CD14-positive monocyte (primary cell): Measurements from ENCODE around the gene LMAN1. TPM values are rescaled to one million over a fixed set of nuclear protein-coding genes. Genes with fewer than 3 reads are reported as not detected.

Experiments
- DNase-seq, 3 donors: peaks; one replicate each; pipeline ENCODE4 v3.0.0-alpha.2; 2011 to 2022
- H2AFZ ChIP-seq: 2 replicates; pipeline ENCODE4 v1.6.0; 2012; ENCODE audit warnings: mild to moderate bottlenecking, low read depth, low read length, inconsistent platforms; ENCODE audit not compliant: insufficient read depth, poor library complexity, severe bottlenecking
- H3K27ac ChIP-seq, 2 donors: 1 replicate in 1 of 2; 2 replicates in 1 of 2; pipeline ENCODE4 v1.5.1; 2012 to 2013; ENCODE audit warnings: low read length in 2 of 2, control low read depth in 1 of 2, inconsistent platforms in 1 of 2, low read depth in 1 of 2, mild to moderate bottlenecking in 1 of 2
- H3K27me3 ChIP-seq, 2 donors: one replicate each; pipeline versions ENCODE4 v1.6.0 to v1.6.1; 2011 to 2013; ENCODE audit warnings: low read length in 2 of 2; ENCODE audit not compliant: control insufficient read depth in 2 of 2, insufficient read depth in 2 of 2
- H3K36me3 ChIP-seq, 2 donors: replicated peaks in 1 of 2; 1 replicate in 1 of 2; 2 replicates in 1 of 2; pipeline versions ENCODE4 v1.5.1 to v1.6.1; 2012 to 2013; ENCODE audit warnings: low read length in 2 of 2, control low read depth in 1 of 2, inconsistent platforms in 1 of 2, mild to moderate bottlenecking in 1 of 2; ENCODE audit not compliant: insufficient read depth in 2 of 2, control insufficient read depth in 1 of 2
- H3K4me1 ChIP-seq, 2 donors: 1 replicate in 1 of 2; 2 replicates in 1 of 2; pipeline versions ENCODE4 v1.5.1 to v1.6.1; 2012 to 2013; ENCODE audit warnings: low read length in 2 of 2, control low read depth in 1 of 2, inconsistent platforms in 1 of 2, mild to moderate bottlenecking in 1 of 2, moderate library complexity in 1 of 2; ENCODE audit not compliant: insufficient read depth in 2 of 2, control insufficient read depth in 1 of 2
- H3K4me2 ChIP-seq: replicated peaks from 2 replicates; pipeline ENCODE3; 2012; ENCODE audit warnings: low read length, moderate library complexity, mild to moderate bottlenecking; ENCODE audit not compliant: poor library complexity, severe bottlenecking; ENCODE audit errors: extremely low read depth
- H3K4me3 ChIP-seq, 3 experiments: fragments of 200-600 bp in 1 of 3; sonication (generic) in 1 of 3; replicated peaks in 1 of 3; 1 replicate in 2 of 3; 2 replicates in 1 of 3; pipeline ENCODE4 v1.5.1; 2011 to 2013; ENCODE audit warnings: low read length in 3 of 3, mild to moderate bottlenecking in 3 of 3, control low read depth in 2 of 3, low read depth in 2 of 3, inconsistent platforms in 1 of 3, moderate library complexity in 1 of 3
- H3K79me2 ChIP-seq: 2 replicates; pipeline ENCODE4 v1.6.0; 2012; ENCODE audit warnings: mild to moderate bottlenecking, control low read depth, inconsistent platforms, low read length, moderate library complexity; ENCODE audit not compliant: insufficient read depth
- H3K9ac ChIP-seq: 2 replicates; pipeline ENCODE4 v1.6.0; 2017; ENCODE audit warnings: low read length, mild to moderate bottlenecking; ENCODE audit not compliant: insufficient read depth, poor library complexity, severe bottlenecking
- H3K9me3 ChIP-seq, 2 donors: replicated peaks in 1 of 2; 1 replicate in 1 of 2; 2 replicates in 1 of 2; pipeline versions ENCODE4 v1.5.1 to v1.6.1; 2012 to 2013; ENCODE audit warnings: low read length in 2 of 2, control low read depth in 1 of 2; ENCODE audit not compliant: control insufficient read depth in 1 of 2, insufficient read depth in 1 of 2
- H4K20me1 ChIP-seq: 2 replicates; pipeline ENCODE4 v1.6.0; 2012; ENCODE audit warnings: mild to moderate bottlenecking, low read length, control low read depth, moderate library complexity; ENCODE audit not compliant: insufficient read depth
- H3K27ac Mint-ChIP-seq, 7 donors: one replicate each; pipeline ENCODE4 v1.8.0; 2020; ENCODE audit warnings: mild to moderate bottlenecking in 7 of 7, mixed read lengths in 7 of 7, moderate library complexity in 6 of 7, inconsistent platforms in 2 of 7
- H3K27me3 Mint-ChIP-seq, 3 donors: one replicate each; pipeline ENCODE4 v1.8.0; 2021 to 2022; ENCODE audit warnings: low read depth in 3 of 3, mild to moderate bottlenecking in 3 of 3, mixed read lengths in 3 of 3, moderate library complexity in 3 of 3, inconsistent platforms in 1 of 3
- H3K36me3 Mint-ChIP-seq, 2 donors: one replicate each; pipeline ENCODE4 v1.8.0; 2020; ENCODE audit warnings: mixed read lengths in 2 of 2, inconsistent platforms in 1 of 2, mild to moderate bottlenecking in 1 of 2
- H3K4me1 Mint-ChIP-seq: one replicate; pipeline ENCODE4 v1.8.0; 2020; ENCODE audit warnings: mild to moderate bottlenecking, mixed read lengths
- H3K4me3 Mint-ChIP-seq, 2 donors: one replicate each; pipeline ENCODE4 v1.8.0; 2020; ENCODE audit warnings: mild to moderate bottlenecking in 2 of 2, mixed read lengths in 2 of 2, moderate library complexity in 1 of 2
- H3K9me3 Mint-ChIP-seq, 7 donors: one replicate each; pipeline ENCODE4 v1.8.0; 2020 to 2022; ENCODE audit warnings: mixed read lengths in 7 of 7, mild to moderate bottlenecking in 6 of 7, moderate library complexity in 6 of 7, inconsistent platforms in 2 of 7
- WGBS: methylation state at CpG from one replicate; pipeline ENCODE4 v1.1.5; 2013; ENCODE audit warnings: missing lambda C conversion rate; ENCODE audit not compliant: insufficient coverage; 5-methylcytosine and 5-hydroxymethylcytosine counted together
- intact Hi-C, 2 donors: fragments of 100-400 bp; cut with micrococcal nuclease; formaldehyde crosslinking; loops; one replicate each; pipeline versions ENCODE4 v1.15.0 to v1.15.1; 2023
- polyA plus RNA-seq, 3 donors: library from polyadenylated mRNA; depleted of rRNA in 1 of 3; unstranded in 2 of 3; stranded (reverse) in 1 of 3; fragments of 300-500 nt in 2 of 3; fragments of >200 nt in 1 of 3; fragmentation: Illumina TruSeq in 2 of 3; gene quantifications; 1 replicate in 2 of 3; 2 replicates in 1 of 3; pipeline ENCODE4 v1.2.3, GENCODE V29; 2012 to 2021
- TF ChIP-seq, protein P1 (sequence below): fragments of 200-600 bp; IDR thresholded peaks from one replicate; pipeline ENCODE4 v1.8.0; 2022; ENCODE audit warnings: antibody characterized with exemption, mild to moderate bottlenecking

LMAN1 gene
- polyA plus RNA-seq, 3 donors, result 4.7 to 10.9 (median 7.6) TPM

DNA sequence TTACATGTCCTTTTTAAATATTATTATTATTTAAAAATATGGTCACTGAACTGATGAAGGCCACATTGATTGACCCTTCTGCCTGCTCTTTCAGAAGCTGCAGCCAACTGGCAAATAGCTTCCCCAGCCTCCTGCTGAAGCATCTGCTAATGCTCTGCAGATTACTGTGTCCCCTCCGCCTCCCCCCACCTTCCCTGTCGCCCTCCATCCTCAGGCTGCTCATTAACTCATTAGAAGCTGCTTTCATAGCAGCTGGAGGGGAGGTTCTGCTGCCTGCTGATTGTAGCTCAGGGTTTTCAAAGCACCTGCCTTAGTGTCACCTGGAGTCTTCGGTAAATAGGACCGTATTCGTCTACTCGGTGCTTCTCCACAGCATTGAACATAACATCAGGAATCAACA lies 24.8 kb upstream of the LMAN1 start:
- 67% methylated on average over 1 of the region's 6 CpGs for WGBS
- Histone ChIP-seq H3K36me3 (no peaks in the 10 kb centered on the region), H3K4me2 (no peak overlapping the region), H4K20me1 (no peaks in the 10 kb centered on the region), H3K79me2 (no peaks in the 10 kb centered on the region), H3K9me3 (no peaks in the 10 kb centered on the region), H3K27me3 (peaks cover 2 to 4% of the 10 kb centered on the region in 2 donors), H3K4me1 (no peaks in the 10 kb centered on the region), H3K27ac (no peak overlapping the region), H2AFZ (no peak overlapping the region), H3K4me3 (no peak overlapping the region), H3K9ac (no peak overlapping the region)
- Mint-ChIP-seq H3K27me3 (peaks cover 3 to 8% (median 3%) of the 10 kb centered on the region in 3 donors), H3K27ac (no peak overlapping the region), H3K4me1 (peaks cover 3% of the 10 kb centered on the region), H3K4me3 (no peak overlapping the region), H3K9me3 (peaks cover 0 to 3% (median 0%) of the 10 kb centered on the region in 7 donors), H3K36me3 (no peaks in the 10 kb centered on the region)
- DNase-seq, result no peak
- intact Hi-C loops, result no loop called here
- TF ChIP-seq, protein P1, sequence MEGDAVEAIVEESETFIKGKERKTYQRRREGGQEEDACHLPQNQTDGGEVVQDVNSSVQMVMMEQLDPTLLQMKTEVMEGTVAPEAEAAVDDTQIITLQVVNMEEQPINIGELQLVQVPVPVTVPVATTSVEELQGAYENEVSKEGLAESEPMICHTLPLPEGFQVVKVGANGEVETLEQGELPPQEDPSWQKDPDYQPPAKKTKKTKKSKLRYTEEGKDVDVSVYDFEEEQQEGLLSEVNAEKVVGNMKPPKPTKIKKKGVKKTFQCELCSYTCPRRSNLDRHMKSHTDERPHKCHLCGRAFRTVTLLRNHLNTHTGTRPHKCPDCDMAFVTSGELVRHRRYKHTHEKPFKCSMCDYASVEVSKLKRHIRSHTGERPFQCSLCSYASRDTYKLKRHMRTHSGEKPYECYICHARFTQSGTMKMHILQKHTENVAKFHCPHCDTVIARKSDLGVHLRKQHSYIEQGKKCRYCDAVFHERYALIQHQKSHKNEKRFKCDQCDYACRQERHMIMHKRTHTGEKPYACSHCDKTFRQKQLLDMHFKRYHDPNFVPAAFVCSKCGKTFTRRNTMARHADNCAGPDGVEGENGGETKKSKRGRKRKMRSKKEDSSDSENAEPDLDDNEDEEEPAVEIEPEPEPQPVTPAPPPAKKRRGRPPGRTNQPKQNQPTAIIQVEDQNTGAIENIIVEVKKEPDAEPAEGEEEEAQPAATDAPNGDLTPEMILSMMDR, result no peak

DNA sequence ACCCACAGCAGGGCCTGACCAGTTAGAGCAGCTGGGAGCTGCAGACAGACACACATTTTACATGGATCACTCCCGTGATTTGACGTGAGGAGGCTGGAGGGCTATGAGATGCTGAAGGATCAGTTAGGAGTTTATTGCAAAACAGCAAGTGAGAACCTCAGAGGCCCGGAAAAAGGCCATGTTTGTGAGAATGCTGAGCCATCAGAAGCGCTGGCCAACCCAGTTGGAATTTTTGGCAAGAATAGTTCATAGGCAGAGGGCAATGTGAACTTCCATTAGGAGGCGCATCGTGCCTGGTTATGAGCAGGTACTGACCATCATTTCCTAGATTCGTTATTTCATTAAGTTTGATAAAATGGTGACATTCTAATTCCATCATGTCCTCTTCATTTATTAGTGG lies 23.3 kb upstream of the LMAN1 start:
- no peak overlapping the region for H3K27ac Mint-ChIP-seq
- H3K27me3 Mint-ChIP-seq, result peaks cover 7 to 8% (median 8%) of the 10 kb centered on the region in 3 donors
- H3K4me1 ChIP-seq, result no peaks in the 10 kb centered on the region
- no peak overlapping the region for H3K4me3 Mint-ChIP-seq
- H2AFZ ChIP-seq, result no peak overlapping the region
- no peak overlapping the region for H3K4me3 ChIP-seq
- TF ChIP-seq, protein P1, result no peak
- H3K4me1 Mint-ChIP-seq, result no peaks in the 10 kb centered on the region
- H3K9me3 Mint-ChIP-seq, result peaks cover 0 to 3% (median 0%) of the 10 kb centered on the region in 7 donors
- no peak overlapping the region for H3K4me2 ChIP-seq
- peaks cover 2 to 5% of the 10 kb centered on the region in 2 donors for H3K27me3 ChIP-seq
- H3K36me3 Mint-ChIP-seq, result no peaks in the 10 kb centered on the region
- no peaks in the 10 kb centered on the region for H4K20me1 ChIP-seq
- 71% methylated on average over 1 of the region's 7 CpGs for WGBS
- no peaks in the 10 kb centered on the region for H3K79me2 ChIP-seq
- no peaks in the 10 kb centered on the region for H3K36me3 ChIP-seq
- intact Hi-C loops, result no loop called here
- no peak overlapping the region for H3K9ac ChIP-seq
- H3K9me3 ChIP-seq, result no peaks in the 10 kb centered on the region
- no peak overlapping the region for H3K27ac ChIP-seq
- DNase-seq, result no peak
